ENCODE measurements around the gene FIS1. TPM values are rescaled to one million over a fixed set of nuclear protein-coding genes. Genes with fewer than 3 reads are reported as not detected.

Gene FIS1
- total RNA-seq, 2 experiments from 2014 or later, result 84.2 to 84.3 TPM

DNA sequence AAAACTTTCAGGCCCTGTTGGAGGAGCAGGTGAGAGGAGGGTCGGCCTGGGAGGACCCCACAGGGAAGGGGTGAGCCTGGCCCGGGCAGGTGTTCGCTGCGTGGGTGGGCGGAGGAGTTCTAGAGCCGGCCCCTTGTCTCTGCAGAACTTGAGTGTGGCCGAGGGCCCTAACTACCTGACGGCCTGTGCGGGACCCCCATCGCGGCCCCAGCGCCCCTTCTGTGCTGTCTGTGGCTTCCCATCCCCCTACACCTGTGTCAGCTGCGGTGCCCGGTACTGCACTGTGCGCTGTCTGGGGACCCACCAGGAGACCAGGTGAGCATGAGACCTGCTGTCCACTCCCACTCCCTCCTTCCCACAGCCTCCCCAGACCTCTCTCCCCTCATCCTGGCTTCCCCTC is 21.4 kb downstream of the FIS1 start:
- Mint-ChIP-seq H3K4me1 (ENCODE audit: low read depth) (peaks cover 20% of the 10 kb centered on the region), H3K27ac (no peak overlapping the region), H3K36me3 (ENCODE audit: low read depth) (peaks cover 11% of the 10 kb centered on the region), H3K27me3 (ENCODE audit: low read depth) (no peaks in the 10 kb centered on the region), H3K4me3 (no peak overlapping the region), H3K9me3 (no peaks in the 10 kb centered on the region)
- CTCF ChIA-PET, result no interaction called here
- DNase-seq, result no peak
- intact Hi-C loops (cut with micrococcal nuclease), result no loop called here

DNA sequence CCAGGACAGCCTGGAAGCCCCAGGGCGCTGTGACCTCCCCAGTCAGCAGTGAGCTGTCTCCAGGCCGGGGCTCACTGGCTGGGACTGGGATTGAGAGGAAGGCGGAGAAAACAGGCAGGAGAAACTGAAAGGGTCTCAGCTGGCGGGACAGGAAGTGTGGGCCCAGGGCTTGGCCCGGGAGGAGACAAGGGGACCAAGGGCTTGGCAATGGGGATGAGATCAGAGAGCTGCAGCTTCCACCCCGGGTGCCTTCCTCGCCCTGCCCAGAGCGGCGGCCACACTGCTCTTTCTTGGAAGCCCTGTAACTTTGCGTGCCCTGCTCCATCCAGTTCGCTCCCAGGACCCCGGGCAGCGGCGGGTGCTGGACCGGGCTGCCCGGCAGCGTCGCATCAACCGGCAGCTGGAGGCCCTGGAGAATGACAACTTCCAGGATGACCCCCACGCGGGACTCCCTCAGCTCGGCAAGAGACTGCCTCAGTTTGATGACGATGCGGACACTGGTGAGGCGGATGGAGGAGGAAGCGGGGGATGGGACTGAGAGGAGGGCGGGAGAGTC is 22.5 kb downstream of the FIS1 start:
- Mint-ChIP-seq H3K4me1 (ENCODE audit: low read depth) (peaks cover 22% of the 10 kb centered on the region), H3K36me3 (ENCODE audit: low read depth) (peaks cover 11% of the 10 kb centered on the region), H3K27me3 (ENCODE audit: low read depth) (no peaks in the 10 kb centered on the region), H3K9me3 (no peaks in the 10 kb centered on the region), H3K27ac (no peak overlapping the region), H3K4me3 (no peak overlapping the region)
- no peak for DNase-seq
- intact Hi-C loops (cut with micrococcal nuclease), result no loop called here
- CTCF ChIA-PET, result interaction anchor here (0.7 to 1.3 kb wide), 2 partner anchors 22 to 79 kb away, joined by 3 to 6 read pairs; no protein-coding TSS in a partner anchor

DNA sequence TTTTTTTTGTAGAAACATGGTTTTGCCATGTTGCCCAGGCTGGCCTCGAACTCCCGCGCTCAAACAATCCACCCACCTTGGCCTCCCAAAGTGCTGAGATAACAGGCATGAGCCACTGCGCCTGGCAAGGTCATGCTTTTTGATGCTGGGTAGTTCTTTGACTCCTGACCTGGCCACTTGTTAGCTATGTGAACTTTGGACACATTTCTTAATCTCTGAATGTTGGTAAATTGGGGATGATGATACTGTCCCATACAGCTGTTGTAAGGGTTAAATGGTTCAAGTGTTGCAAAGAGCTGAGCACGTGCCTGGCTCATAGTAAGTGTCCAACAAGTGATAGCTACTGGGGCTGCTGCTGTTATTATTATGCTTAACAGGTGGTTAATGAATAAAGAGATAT is 24.6 kb downstream of the FIS1 start:
- no peak overlapping the region for H3K4me3 Mint-ChIP-seq
- CTCF ChIA-PET, result interaction anchor here (0.6 to 1.0 kb wide), 4 partner anchors 24 to 686 kb away, joined by 3 to 4 read pairs (median 3); no protein-coding TSS in a partner anchor
- intact Hi-C loops (cut with micrococcal nuclease), result no loop called here

DNA sequence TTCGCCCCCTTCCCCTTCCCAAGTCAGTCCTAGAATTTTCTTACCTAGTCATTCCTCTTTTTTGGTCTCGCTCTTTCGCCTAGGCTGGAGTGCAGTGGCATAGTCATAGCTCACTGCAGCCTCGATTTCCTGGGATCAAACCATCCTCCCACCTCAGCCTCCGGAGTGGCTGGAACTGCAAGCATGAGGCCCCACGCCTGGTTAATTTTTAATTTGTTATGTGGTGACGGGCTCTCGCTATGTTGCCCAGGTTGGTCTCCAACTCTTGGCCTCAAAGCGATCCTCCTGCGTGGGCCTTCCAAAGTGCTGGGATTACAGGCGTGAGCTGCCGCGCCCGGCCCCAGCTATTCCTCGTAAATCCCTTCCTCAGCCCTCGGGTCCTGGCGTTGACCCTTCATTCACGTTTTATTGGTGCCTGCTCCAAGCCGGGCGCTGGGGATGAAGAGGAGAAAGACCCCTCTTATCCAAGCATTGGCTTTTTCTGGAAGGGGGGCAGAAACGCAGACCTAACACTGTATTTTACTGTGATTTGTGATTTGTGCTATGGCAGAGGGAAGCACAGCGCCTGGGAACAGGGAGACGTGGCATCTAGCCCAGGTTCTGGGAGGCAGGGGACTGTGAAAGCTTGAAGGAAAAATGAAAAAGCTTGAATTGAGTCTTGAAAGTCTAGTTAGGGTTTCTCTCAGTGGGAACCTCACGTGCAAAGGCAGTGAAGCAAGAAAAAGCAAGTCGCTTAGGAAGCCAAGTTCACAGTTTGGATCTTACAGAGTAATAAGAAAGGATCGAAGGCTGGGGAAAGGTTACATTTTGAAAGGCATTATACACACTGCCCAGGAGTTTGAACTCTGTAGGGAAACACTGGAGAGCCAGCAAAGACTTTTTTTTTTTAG is 26.4 kb downstream of the FIS1 start:
- Mint-ChIP-seq H3K4me1 (ENCODE audit: low read depth) (peaks cover 35% of the 10 kb centered on the region), H3K27me3 (ENCODE audit: low read depth) (no peaks in the 10 kb centered on the region), H3K27ac (peak overlapping the region; percentile 73), H3K4me3 (peak overlapping the region; percentile 89), H3K36me3 (ENCODE audit: low read depth) (peaks cover 4% of the 10 kb centered on the region), H3K9me3 (no peaks in the 10 kb centered on the region)
- CTCF ChIA-PET, result interaction anchor here (0.6 to 3.3 kb wide), 10 partner anchors 18 to 343 kb away, joined by 3 to 18 read pairs (median 7); partner anchors contain the start of genes FIS1 and MOGAT3
- intact Hi-C loops (cut with micrococcal nuclease), result loop anchor here (1.0 kb wide), 3 partner anchors 27 to 343 kb away; partner anchors contain the start of genes FIS1 and SRRT
- no peak for DNase-seq

More for the DNA sequence above, 24.6 kb downstream of the FIS1 start:
- Mint-ChIP-seq H3K9me3 (no peaks in the 10 kb centered on the region), H3K27ac (no peak overlapping the region), H3K36me3 (ENCODE audit: low read depth) (peaks cover 11% of the 10 kb centered on the region), H3K27me3 (ENCODE audit: low read depth) (no peaks in the 10 kb centered on the region), H3K4me1 (ENCODE audit: low read depth) (peaks cover 35% of the 10 kb centered on the region)
- DNase-seq, result no peak

- Mint-ChIP-seq H3K4me3 (peak within 1 kb of the TSS; percentile 89), H3K36me3 (ENCODE audit: low read depth) (peaks cover 4% of the 10 kb centered on the region), H3K27me3 (ENCODE audit: low read depth) (no peaks in the 10 kb centered on the region), H3K9me3 (no peaks in the 10 kb centered on the region), H3K4me1 (ENCODE audit: low read depth) (peaks cover 35% of the 10 kb centered on the region), H3K27ac (peak within 1 kb of the TSS; percentile 73)
- intact Hi-C loops (cut with micrococcal nuclease), result loop anchor here (1.0 kb wide), 3 partner anchors 28 to 342 kb away; partner anchors contain the start of genes FIS1 and SRRT
- DNase-seq, result peak; percentile 98
- CTCF ChIA-PET, result interaction anchor here (0.9 to 3.3 kb wide), 11 partner anchors 17 to 342 kb away, joined by 3 to 18 read pairs (median 6); partner anchors contain the start of genes FIS1 and MOGAT3
These were observed 27.3 kb downstream of the FIS1 start, which contains the start of the genes PLOD3 and ZNHIT1 for GRCh38 chr7:101217388-101218235. Gene PLOD3 (minus strand): TSS chr7:101217581. CDS start chr7:101217274, 307 bp downstream. Gene ZNHIT1 (plus strand): TSS chr7:101218165. CDS start chr7:101218196, 31 bp downstream.

DNA sequence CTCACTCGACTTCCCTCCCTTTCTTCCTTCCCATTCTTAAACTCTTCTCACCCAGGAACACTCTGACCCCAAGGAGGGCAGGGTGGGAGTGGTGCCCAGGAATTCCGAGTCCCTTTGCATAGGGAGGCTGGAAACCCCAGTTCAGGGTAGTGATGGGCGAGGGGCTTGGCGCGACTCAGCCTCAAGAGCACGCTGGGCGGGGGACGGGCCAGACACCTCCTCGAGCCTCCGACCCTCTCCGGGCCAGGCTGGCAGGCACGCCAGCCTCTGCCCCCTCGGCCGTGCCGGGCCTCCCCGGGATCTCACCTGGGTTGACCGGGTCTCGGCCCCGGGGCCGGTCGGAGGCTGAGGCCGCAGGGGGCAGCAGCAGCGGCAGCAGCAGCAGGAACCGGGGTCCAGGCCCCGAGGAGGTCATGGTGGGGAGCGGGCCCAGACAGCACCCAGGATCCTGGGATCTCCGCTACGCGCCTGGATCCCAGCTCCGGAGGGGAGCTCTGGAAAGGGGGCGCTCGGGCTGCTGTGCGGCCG is 28.0 kb downstream of the FIS1 start:
- peaks cover 4% of the 10 kb centered on the region for H3K36me3 Mint-ChIP-seq (ENCODE audit: low read depth)
- peak overlapping the region; percentile 89 for H3K4me3 Mint-ChIP-seq
- no peaks in the 10 kb centered on the region for H3K9me3 Mint-ChIP-seq
- DNase-seq, result no peak
- H3K4me1 Mint-ChIP-seq (ENCODE audit: low read depth), result peaks cover 35% of the 10 kb centered on the region
- H3K27ac Mint-ChIP-seq, result no peak overlapping the region
- intact Hi-C loops (cut with micrococcal nuclease), result no loop called here
- CTCF ChIA-PET, result interaction anchor here (0.9 to 3.3 kb wide), 7 partner anchors 24 to 158 kb away, joined by 3 to 18 read pairs (median 8); partner anchors contain the start of gene FIS1
- H3K27me3 Mint-ChIP-seq (ENCODE audit: low read depth), result no peaks in the 10 kb centered on the region

DNA sequence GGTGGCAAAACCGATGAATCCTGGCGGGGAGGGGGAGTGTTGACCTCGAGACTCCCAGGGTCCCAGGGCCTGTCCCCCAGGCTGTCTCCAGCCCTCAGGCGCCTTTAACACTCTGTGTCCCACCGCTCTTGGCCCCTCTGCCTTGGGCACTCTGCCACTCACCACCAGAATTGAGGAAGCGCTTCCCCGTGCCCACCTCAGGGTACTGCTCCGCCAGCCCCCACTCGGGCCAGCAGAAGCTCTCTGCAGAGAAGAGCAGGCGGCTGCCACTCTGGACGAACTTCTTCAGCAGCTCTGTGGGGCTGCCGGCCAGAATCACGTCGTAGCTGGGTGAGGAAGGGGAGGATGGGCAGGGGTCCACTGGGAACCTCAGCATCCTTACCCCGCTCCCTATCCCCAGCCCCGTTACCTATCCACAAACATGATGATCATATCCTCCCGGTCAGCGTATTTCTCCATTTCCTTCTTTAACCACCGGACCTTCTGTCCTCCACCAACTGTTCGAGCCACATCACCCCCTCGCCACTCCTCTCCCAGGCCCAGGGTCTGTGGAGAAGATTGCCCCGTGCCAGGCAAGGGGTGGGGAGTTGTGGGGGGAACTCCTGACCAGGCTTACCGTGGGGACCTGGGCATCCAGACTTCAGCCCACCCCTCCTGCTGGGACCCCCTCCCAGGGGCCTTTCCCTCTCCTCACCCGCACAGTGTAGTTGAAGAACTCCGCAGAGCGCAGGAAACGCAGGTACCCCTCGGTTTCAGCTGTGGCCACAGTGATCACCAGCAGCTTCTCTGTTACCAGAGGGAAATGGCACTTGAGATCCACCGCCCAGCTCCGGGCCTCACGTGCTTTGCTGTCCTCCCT is 28.7 kb downstream of the FIS1 start:
- DNase-seq, result no peak
- no peaks in the 10 kb centered on the region for H3K9me3 Mint-ChIP-seq
- intact Hi-C loops (cut with micrococcal nuclease), result no loop called here
- no peaks in the 10 kb centered on the region for H3K27me3 Mint-ChIP-seq (ENCODE audit: low read depth)
- H3K4me3 Mint-ChIP-seq, result peak overlapping the region; percentile 89
- CTCF ChIA-PET, result interaction anchor here (0.7 to 3.3 kb wide), 5 partner anchors 24 to 72 kb away, joined by 3 to 16 read pairs (median 8); no protein-coding TSS in a partner anchor
- H3K4me1 Mint-ChIP-seq (ENCODE audit: low read depth), result peaks cover 31% of the 10 kb centered on the region
- peaks cover 4% of the 10 kb centered on the region for H3K36me3 Mint-ChIP-seq (ENCODE audit: low read depth)
- H3K27ac Mint-ChIP-seq, result no peak overlapping the region

GRCh38 chr7:101212014-101212413 is 32.9 kb downstream of the FIS1 start:
- no peaks in the 10 kb centered on the region for H3K27me3 Mint-ChIP-seq (ENCODE audit: low read depth)
- CTCF ChIA-PET, result interaction anchor here (1.2 to 2.0 kb wide), 2 partner anchors 71 to 104 kb away, joined by 5 to 6 read pairs; no protein-coding TSS in a partner anchor
- intact Hi-C loops (cut with micrococcal nuclease), result no loop called here
- no peak overlapping the region for H3K4me3 Mint-ChIP-seq
- H3K9me3 Mint-ChIP-seq, result no peaks in the 10 kb centered on the region
- no peak overlapping the region for H3K27ac Mint-ChIP-seq
- no peak for DNase-seq
- H3K4me1 Mint-ChIP-seq (ENCODE audit: low read depth), result peaks cover 13% of the 10 kb centered on the region
- peaks cover 10% of the 10 kb centered on the region for H3K36me3 Mint-ChIP-seq (ENCODE audit: low read depth)

DNA sequence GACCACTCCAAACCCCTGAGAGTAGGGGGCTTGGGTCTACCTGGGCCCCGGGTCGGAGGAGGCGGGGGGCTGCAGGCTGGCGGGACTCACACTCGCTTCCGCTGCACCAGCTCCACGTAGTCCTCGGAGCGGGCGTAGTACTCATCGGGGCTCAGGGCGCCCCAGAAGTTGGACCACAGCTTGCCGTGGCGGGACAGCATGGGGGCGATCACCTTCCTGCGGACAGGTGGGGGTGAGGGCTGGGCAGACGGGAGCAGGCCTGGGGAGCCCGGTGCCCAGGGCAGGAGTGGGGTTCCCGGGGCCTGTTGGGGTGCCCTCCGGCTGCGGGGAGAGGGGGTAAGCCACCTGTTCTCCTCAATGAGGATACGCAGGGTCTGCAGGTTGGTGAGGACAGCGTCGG is 33.4 kb downstream of the FIS1 start:
- peaks cover 10% of the 10 kb centered on the region for H3K4me1 Mint-ChIP-seq (ENCODE audit: low read depth)
- intact Hi-C loops (cut with micrococcal nuclease), result no loop called here
- peaks cover 12% of the 10 kb centered on the region for H3K36me3 Mint-ChIP-seq (ENCODE audit: low read depth)
- no peaks in the 10 kb centered on the region for H3K9me3 Mint-ChIP-seq
- no peak overlapping the region for H3K4me3 Mint-ChIP-seq
- no peak for DNase-seq
- CTCF ChIA-PET, result interaction anchor here (1.2 to 2.0 kb wide), 2 partner anchors 71 to 105 kb away, joined by 5 to 6 read pairs; no protein-coding TSS in a partner anchor
- no peaks in the 10 kb centered on the region for H3K27me3 Mint-ChIP-seq (ENCODE audit: low read depth)
- no peak overlapping the region for H3K27ac Mint-ChIP-seq

DNA sequence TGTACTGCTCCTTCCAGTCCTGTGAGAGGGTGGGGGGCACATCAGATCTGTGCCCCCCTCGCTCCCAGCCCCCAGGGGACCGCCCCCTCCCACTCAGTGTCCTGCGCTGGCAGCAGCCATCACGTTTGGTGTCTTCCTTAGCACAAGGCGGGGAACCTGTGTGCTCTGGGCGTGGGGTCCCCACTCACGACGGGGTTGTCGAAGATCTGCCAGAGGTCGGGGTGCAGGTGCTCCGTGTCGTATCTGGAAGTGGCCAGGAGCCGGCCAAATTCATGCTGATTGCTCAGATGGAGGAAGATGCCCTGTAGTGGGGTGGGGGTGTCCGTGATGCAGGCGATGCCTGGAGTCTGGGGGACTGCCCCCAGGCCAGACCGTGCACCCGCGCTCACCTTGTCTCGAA is 34.7 kb downstream of the FIS1 start:
- Mint-ChIP-seq H3K9me3 (no peaks in the 10 kb centered on the region), H3K4me3 (no peak overlapping the region), H3K36me3 (ENCODE audit: low read depth) (peaks cover 14% of the 10 kb centered on the region), H3K4me1 (ENCODE audit: low read depth) (no peaks in the 10 kb centered on the region), H3K27ac (no peak overlapping the region), H3K27me3 (ENCODE audit: low read depth) (no peaks in the 10 kb centered on the region)
- DNase-seq, result no peak
- CTCF ChIA-PET, result no interaction called here
- intact Hi-C loops (cut with micrococcal nuclease), result no loop called here

DNA sequence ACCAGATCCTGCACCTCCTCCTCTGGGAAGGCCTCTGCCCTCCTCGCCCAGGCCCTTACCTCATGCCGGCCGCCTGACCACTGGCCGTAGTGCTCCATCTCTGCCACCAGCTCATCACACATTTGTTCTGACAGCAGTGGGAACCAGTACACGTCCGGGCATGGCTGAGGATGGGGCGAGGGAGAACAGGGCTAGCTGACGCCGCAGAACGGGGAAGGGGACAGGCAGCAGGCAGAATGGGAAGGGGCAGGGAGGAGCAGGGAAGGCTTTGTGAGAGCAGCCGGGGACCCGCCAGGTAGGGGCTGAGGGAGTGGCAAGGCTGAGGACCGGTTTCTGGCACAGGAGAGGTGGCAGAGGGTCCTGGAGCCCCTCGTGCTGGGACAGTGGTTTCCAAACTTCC is 36.1 kb downstream of the FIS1 start:
- H3K4me3 Mint-ChIP-seq, result no peak overlapping the region
- H3K27ac Mint-ChIP-seq, result no peak overlapping the region
- peaks cover 11% of the 10 kb centered on the region for H3K36me3 Mint-ChIP-seq (ENCODE audit: low read depth)
- no peak for DNase-seq
- no peaks in the 10 kb centered on the region for H3K9me3 Mint-ChIP-seq
- H3K27me3 Mint-ChIP-seq (ENCODE audit: low read depth), result peaks cover under 1% of the 10 kb centered on the region
- CTCF ChIA-PET, result no interaction called here
- intact Hi-C loops (cut with micrococcal nuclease), result no loop called here
- peaks cover 2% of the 10 kb centered on the region for H3K4me1 Mint-ChIP-seq (ENCODE audit: low read depth)
